Esophagus muscularis mucosa (tissue), 3 donors: Measurements from ENCODE around the gene C3orf33.

ENCODE experiments used
- POLR2A ChIP-seq: fragments of 450-650 bp; IDR thresholded peaks from one replicate; pipeline ENCODE4 v1.6.1; 2017; ENCODE audit warnings: antibody characterized with exemption, moderate library complexity, mild to moderate bottlenecking, low read depth
- POLR2AphosphoS5 ChIP-seq, 2 donors: sonication (generic); formaldehyde crosslinking; IDR thresholded peaks; one replicate each; pipeline ENCODE4 v1.6.1; 2017; ENCODE audit warnings: antibody characterized with exemption in 2 of 2
- TF ChIP-seq, protein P1 (sequence below), 3 experiments: fragments of 200-600 bp in 2 of 3; fragments of 450-650 bp in 1 of 3; sonication (generic) in 2 of 3; IDR thresholded peaks; one replicate each; pipeline ENCODE4 v1.5.1; 2017 to 2019; ENCODE audit warnings: antibody characterized with exemption in 3 of 3, mild to moderate bottlenecking in 2 of 3, moderate library complexity in 1 of 3

GRCh38 chr3:155730843-155731242, 75.2 kb downstream of the C3orf33 start:
- TF ChIP-seq POLR2A (no peak), POLR2AphosphoS5 (IDR thresholded peaks at IDR 0.05) (no peak)
- TF ChIP-seq, protein P1, sequence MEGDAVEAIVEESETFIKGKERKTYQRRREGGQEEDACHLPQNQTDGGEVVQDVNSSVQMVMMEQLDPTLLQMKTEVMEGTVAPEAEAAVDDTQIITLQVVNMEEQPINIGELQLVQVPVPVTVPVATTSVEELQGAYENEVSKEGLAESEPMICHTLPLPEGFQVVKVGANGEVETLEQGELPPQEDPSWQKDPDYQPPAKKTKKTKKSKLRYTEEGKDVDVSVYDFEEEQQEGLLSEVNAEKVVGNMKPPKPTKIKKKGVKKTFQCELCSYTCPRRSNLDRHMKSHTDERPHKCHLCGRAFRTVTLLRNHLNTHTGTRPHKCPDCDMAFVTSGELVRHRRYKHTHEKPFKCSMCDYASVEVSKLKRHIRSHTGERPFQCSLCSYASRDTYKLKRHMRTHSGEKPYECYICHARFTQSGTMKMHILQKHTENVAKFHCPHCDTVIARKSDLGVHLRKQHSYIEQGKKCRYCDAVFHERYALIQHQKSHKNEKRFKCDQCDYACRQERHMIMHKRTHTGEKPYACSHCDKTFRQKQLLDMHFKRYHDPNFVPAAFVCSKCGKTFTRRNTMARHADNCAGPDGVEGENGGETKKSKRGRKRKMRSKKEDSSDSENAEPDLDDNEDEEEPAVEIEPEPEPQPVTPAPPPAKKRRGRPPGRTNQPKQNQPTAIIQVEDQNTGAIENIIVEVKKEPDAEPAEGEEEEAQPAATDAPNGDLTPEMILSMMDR (IDR thresholded peaks at IDR 0.05) = no peak
